ENCODE results near the gene ID1.
"Not testable (repeated sequence)": the region's sequence is repeated elsewhere in the genome, so short reads cannot be mapped to it uniquely, and the experiment has no call there.

ID1 gene

DNA sequence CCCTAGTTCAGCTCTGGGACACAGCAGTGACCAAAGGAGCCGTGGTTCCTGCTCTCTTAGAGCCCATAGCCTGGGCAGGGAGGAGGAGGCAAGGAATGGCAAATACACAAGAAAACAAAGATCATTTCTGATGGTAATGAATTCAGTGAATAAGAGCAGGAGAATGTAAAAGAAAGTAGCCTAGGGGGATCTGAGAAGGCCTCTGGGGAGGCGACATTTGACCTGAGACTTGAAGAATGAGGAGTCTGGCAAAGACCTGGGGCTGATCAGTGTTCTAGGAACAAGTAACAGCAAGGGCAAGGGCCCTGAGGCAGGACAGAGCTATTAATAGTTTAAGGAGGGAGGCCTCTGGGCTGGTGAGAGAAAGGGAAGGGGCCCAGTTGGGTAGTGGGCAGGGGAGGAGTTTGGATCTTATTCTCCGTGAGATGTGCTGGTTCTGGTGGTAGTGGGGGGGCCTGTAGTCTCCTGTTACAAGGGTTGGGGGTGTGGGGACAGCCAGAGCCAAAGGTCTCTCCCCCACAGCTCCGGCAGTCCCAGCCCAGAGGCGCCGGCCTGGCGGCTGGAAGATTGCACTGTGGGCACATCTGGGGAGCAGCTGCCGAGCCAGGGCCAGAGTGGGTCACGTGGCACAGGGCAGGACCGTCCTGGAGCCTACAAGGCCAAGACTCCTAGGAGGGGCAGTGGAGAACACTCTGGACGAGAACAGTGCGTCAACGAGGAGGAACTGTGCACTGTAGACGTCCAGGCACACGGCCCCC, 9.3 kb upstream of the ID1 start:
- DNase-seq (ENCODE audit: extremely low read depth, low read depth) = peak; percentile 95
- TF ChIP-seq, protein P1, sequence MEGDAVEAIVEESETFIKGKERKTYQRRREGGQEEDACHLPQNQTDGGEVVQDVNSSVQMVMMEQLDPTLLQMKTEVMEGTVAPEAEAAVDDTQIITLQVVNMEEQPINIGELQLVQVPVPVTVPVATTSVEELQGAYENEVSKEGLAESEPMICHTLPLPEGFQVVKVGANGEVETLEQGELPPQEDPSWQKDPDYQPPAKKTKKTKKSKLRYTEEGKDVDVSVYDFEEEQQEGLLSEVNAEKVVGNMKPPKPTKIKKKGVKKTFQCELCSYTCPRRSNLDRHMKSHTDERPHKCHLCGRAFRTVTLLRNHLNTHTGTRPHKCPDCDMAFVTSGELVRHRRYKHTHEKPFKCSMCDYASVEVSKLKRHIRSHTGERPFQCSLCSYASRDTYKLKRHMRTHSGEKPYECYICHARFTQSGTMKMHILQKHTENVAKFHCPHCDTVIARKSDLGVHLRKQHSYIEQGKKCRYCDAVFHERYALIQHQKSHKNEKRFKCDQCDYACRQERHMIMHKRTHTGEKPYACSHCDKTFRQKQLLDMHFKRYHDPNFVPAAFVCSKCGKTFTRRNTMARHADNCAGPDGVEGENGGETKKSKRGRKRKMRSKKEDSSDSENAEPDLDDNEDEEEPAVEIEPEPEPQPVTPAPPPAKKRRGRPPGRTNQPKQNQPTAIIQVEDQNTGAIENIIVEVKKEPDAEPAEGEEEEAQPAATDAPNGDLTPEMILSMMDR (IDR thresholded peaks at IDR 0.05; ENCODE audit: low read depth, low read length) = no peak

DNA sequence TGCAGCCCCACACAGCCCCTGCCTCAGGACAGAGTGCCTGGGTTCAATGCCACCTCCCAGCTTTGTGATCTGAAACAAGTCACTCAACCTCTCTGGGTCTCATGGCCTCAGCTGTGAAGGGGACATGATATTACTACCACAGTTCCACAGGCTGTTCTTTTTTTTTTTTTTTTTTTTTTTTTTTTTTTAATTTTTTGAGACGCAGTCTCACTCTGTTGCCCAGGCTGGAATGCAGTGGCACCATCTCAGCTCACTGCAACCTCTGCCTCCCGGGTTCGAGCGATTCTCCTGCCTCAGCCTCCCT, 8.7 kb upstream of the ID1 start:
- DNase-seq (ENCODE audit: extremely low read depth, low read depth) = not testable (repeated sequence)

DNA sequence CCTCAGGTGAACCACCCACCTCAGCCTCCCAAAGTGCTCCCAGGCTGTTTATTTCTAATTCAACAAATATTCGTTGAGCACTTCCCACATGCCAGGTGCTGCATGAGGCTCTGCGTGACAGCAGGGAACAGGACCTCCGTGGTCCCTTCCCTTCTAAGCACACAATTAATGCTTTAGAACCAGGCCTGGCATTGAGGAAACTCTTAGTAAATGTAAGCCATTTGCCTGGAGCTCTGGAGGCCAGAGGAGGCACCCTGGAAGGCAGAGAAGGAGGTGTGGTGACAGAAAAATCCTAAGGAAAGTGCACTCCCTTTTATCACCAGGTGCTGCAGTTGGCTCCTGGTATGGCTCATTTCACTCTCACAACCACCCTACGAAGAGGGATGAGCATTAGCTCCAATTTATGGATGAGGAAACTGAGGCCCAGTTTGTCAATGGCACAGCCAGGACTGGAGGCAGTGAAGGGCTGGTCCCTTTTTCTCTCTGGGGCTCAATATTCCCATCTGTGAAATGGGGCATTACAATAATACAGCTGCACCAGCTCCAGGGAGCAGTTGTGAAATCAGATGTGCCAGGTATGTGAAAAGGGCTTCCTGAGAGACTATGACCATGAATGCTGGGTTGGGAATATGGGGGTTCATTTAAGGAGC, 8.1 kb upstream of the ID1 start:
- DNase-seq (ENCODE audit: extremely low read depth, low read depth) = no peak
- TF ChIP-seq, protein P1 (IDR thresholded peaks at IDR 0.05; ENCODE audit: low read depth, low read length) = no peak

DNA sequence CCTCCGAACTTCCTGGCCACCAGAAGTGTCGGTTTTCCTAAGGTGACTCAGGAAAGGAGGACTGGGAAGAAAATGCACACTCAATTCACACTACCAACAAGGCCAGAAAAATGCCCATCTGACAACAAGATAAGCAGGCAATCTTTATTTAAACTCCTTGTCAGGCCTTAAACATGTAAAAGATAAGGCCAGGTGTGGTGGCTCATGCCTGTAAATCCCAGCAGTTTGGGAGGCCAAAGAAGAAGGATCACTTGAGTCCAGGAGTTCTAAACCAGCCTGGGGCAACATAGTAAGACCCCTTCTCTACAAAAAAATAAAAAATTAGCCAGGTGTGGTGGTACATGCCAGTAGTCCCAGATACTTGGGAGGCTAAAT, 7.6 kb upstream of the ID1 start:
- TF ChIP-seq, protein P1 (IDR thresholded peaks at IDR 0.05; ENCODE audit: low read depth, low read length) = no peak
- DNase-seq (ENCODE audit: extremely low read depth, low read depth) = no peak

DNA sequence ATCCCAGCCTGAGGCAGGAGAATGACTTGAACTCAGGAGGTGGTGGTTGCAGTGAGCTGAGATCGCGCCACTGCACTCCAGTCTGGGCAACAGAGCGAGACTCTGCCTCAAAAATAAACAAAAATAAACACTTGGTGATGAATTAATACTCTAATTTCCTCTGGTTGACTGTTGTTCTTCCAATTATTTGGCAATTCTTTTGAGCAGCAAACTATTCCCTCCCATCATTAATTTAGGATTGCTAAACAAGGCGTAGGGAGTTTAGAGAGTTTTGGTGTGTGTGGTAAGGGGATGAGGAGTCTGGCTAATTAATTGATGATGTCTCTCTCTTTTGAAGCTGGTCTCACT, 2.7 kb upstream of the ID1 start:
- no peak for DNase-seq (ENCODE audit: extremely low read depth, low read depth)
- TF ChIP-seq, protein P1 (IDR thresholded peaks at IDR 0.05; ENCODE audit: low read depth, low read length) = no peak

DNA sequence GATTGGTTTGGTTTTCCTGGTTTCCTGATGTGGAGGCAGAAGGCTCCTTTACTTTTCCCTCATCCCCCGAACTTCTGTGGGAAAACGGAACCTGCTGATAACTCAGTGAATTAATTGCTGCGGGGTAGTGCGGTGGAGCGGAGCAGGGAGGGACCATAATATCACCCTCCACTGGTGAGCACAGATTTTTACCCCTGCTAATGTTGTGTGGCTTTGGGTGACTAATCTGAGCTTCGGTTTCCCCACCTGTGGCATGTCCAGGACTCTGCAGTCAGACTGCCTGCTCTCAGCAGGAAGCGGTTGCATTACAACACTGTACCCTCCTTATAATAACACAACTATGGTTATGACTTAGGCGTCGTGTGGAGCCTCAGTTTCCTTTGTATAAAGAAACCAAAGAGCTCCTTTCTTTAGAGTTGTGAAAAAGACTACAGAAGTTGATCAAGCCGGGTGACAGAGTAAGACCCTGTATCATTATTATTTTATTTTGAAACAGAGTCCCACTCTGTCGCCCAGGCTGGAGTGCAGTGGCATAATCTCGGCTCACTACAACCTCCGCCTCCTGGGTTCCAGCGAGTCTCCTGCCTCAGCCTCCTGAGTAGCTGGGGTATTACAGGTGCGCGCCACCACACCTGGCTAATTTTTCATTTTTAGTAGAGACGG, 2.2 kb upstream of the ID1 start:
- TF ChIP-seq, protein P1 (IDR thresholded peaks at IDR 0.05; ENCODE audit: low read depth, low read length) = no peak
- DNase-seq (ENCODE audit: extremely low read depth, low read depth) = no peak

DNA sequence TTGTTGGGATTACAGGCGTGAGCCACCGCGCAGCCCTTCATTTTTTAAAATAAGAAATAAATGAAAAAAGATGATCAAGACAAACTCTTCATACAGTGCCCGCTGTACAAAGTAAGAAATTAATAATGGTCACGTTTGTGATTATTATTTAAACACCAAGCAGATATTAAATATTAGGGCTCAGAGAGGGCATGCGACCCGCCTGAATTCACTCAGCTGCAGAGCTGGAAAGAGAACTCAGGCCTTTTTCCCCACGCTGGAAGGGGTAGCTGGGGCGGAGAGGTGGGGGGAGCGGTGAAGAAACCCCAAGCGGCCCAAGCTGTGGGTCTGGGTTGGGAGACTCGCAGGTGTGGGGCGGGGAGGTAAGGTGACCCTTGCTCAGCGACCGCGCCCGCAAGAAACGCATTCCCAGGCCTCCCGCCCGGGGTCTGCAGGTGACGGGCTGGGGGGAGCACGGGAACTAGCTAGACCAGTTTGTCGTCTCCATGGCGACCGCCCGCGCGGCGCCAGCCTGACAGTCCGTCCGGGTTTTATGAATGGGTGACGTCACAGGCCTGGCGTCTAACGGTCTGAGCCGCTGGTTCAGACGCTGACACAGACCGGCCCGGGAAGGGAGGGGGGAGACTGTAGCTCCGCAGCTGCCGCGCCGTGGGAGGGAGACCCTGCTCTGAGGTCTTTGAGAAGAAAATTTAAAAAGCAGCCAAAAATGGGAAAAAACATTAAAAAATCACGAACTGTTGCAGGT, 1.1 kb upstream of the ID1 start:
- TF ChIP-seq, protein P1 (IDR thresholded peaks at IDR 0.05; ENCODE audit: low read depth, low read length) = no peak
- peak; percentile 69 for DNase-seq (ENCODE audit: extremely low read depth, low read depth)
